GM19099 (cell line): ENCODE measurements around the gene LSM7.

ENCODE experiments used
- POLR2A ChIP-seq: IDR thresholded peaks from 3 replicates; pipeline ENCODE4 v1.6.1; 2011; ENCODE audit warnings: low read depth; ENCODE audit not compliant: insufficient read length; ENCODE audit errors: extremely low read depth

The LSM7 gene

DNA sequence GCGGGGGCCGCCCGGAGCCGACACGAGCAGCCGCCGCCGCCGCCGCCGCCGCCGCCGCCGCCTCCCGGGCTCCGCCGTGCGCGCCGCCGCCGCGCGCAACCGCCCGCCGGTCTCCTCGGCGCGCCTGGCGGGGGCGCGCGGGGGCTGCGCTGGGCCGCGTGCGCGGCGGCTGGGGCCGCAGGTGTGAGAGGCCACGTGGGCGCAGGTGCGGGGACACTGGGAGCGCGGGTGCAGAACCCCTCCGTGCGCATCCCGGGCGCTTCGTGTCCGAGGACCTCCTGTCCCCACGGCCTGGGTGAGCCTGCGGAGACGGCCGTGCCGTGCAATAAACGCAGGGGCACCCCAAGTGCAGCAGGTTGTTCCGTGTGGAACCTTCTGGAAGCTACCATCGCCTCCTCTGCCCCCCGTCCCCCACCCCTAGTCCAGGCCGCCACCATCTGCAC lies 20.3 kb downstream of the LSM7 start, which contains the start of gene LINGO3:
TSS of gene LINGO3 (minus strand) at position 41 of the 443 bp plus-strand sequence. CDS start 16,378 bp downstream, outside the sequence.
- no peak for TF ChIP-seq POLR2A

DNA sequence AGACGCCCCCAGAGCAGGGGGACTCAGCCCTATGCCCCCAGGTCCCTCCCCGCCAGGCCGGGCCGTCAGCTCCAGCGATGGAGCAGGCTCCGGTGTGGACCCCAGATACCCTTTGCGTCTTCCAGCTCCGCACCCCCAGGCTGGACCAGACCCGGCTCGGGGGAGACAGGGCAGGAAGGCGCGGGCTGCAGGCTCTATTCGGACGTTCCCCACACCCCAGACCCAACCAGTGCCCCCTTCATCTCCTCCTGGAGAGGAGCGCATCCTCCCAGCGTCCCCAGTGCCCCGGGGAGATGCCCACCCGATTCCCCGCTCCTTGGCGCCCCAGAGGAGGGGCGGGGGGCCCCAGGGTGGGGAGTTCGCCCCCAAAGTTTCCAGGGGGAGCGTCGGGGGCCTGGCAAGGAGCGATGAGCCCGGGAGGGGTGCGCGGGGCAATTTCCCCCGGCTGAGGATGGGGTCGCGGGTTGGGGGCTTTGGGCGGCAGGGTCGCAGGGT lies 20.8 kb downstream of the LSM7 start:
- no peak for TF ChIP-seq POLR2A

DNA sequence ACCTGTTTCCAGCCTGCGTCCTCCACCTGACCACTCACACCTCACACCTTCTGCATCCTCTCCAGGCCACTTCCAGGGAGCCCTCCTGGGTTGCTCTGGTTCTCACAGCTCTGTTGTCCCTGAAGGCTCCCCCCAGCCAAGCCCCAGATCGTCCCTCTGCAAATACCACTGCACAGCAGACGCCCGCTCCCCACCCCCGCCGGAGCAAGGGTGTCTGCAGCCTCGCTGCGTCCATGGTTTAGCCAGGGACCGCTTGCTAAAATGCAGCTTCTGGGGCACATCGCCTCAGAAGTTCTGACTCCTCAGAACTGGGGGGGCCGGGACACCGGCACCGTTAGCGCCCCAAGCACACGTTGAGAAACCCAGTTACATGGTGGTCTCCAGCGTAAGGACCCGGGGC lies 21.4 kb downstream of the LSM7 start:
- TF ChIP-seq POLR2A = no peak

GRCh38 chr19:2306281-2306806 lies 22.0 kb downstream of the LSM7 start:
- TF ChIP-seq POLR2A = no peak

DNA sequence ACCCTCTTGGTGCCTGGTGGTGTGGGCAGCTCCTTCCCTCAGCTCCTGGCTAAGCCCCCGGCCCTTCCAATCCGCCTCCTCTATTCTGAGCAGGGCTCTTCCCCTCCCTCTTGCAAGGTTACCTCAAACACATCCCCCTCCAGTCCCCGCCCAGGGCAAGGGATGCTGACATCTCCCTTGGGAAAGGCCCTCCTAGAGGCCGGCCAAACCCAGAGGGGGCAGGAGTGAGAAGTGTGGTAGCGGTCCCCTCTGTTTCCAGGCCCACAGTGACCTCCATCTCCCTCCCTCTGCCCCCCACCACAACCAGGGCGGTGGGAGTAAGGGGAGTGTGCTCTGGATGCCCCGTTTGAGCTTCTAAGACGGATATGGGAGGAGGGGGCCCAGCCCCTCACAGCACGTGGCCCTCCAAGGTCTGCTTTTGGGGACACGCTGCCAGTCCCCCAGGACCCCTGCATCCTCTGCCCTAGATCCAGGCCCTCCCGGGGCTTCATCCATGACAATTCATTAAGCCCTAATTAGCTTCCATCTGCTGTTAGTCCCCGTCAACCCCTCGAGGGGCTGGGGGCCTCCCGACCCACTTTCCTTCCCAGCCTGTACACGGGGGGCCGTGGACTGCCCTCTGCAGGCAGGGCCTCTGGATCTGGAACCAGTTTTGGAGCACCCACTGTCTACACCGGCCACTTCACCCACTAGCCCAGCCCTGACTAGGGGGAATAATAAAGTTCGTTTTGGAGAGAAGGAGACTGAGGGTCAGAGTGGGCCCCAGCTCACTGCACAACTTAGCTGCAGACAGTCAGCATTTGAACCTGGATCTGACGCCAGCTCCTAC lies 22.7 kb downstream of the LSM7 start:
- no peak for TF ChIP-seq POLR2A

- no peak for TF ChIP-seq POLR2A
Measured at GRCh38 chr19:2303211-2303798, 25.1 kb downstream of the LSM7 start.

GRCh38 chr19:2302319-2303210 lies 25.8 kb downstream of the LSM7 start:
- TF ChIP-seq POLR2A = no peak

GRCh38 chr19:2300533-2300932 lies 27.9 kb downstream of the LSM7 start:
- TF ChIP-seq POLR2A = no peak

GRCh38 chr19:2296141-2296540 lies 32.2 kb downstream of the LSM7 start:
- TF ChIP-seq POLR2A = no peak

GRCh38 chr19:2294687-2295335 lies 33.6 kb downstream of the LSM7 start:
- TF ChIP-seq POLR2A = no peak

DNA sequence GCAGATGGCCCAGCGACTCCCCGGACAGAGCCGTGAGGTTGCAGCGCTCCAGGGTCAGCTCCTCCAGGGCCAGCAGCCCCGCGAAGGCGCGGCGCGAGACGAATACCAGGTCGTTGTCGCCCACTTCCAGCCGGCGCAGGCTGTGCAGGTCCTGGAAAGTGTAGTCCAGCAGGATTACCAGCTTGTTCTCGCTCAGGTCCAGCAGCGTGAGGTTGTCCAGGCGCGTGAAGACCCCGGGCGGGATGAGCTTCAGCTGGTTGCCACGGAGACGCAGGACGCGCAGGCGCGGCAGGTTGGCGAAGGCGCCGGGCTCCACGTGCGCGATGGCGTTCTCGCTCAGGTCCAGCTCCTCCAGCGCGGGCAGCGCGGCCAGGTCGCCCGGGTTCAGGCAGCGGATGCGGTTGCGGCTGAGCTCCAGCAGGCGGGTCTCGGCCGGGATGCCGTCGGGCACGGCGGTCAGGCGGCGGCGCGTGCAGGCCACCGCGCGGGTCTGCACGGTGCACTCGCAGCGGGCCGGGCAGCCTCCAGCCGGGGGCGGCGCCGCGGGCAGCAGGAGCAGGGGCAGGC lies 37.1 kb downstream of the LSM7 start:
- no peak for TF ChIP-seq POLR2A

- TF ChIP-seq POLR2A = no peak
Measured at GRCh38 chr19:2290441-2291184, 37.8 kb downstream of the LSM7 start.

- TF ChIP-seq POLR2A = no peak
Measured at GRCh38 chr19:2289714-2290435, 38.5 kb downstream of the LSM7 start.
